Chondrocyte (in vitro differentiated cells): ENCODE data around the gene MYL12B. TPM values are rescaled to one million over a fixed set of nuclear protein-coding genes. Genes with fewer than 3 reads are reported as not detected.
A peak's percentile ranks its signal among the peaks of the same experiment; 100 is the strongest.

Experiments
- DNase-seq: peaks from one replicate; pipeline ENCODE4 v3.0.0; 2021; ENCODE audit warnings: mixed read lengths, low spot score
- H3K27ac Mint-ChIP-seq: one replicate; pipeline ENCODE4 v1.8.0; 2021; ENCODE audit warnings: mild to moderate bottlenecking, moderate library complexity, mixed read lengths; ENCODE audit not compliant: unreplicated experiment
- H3K27me3 Mint-ChIP-seq: 2 replicates; pipeline ENCODE4 v1.8.0; 2021; ENCODE audit warnings: low read depth, mixed read lengths
- H3K36me3 Mint-ChIP-seq: 2 replicates; pipeline ENCODE4 v1.8.0; 2021; ENCODE audit warnings: low read depth, mixed read lengths
- H3K4me1 Mint-ChIP-seq: 2 replicates; pipeline ENCODE4 v1.8.0; 2021; ENCODE audit warnings: low read depth, mild to moderate bottlenecking, mixed read lengths
- H3K4me3 Mint-ChIP-seq: one replicate; pipeline ENCODE4 v1.8.0; 2021; ENCODE audit warnings: mild to moderate bottlenecking, moderate library complexity, mixed read lengths; ENCODE audit not compliant: unreplicated experiment
- H3K9me3 Mint-ChIP-seq: 2 replicates; pipeline ENCODE4 v1.8.0; 2021; ENCODE audit warnings: low read depth, mixed read lengths
- total RNA-seq: library from RNA; stranded (reverse); gene quantifications from 3 replicates; pipeline ENCODE4 v1.2.1, GENCODE V29; 2021
- TF ChIP-seq, protein P1 (sequence below): fragments of 200-600 bp; sonication (generic); IDR thresholded peaks from 2 replicates; pipeline ENCODE4 v1.5.0; 2021; ENCODE audit warnings: antibody characterized with exemption, mild to moderate bottlenecking, moderate library complexity

MYL12B gene
- total RNA-seq, 1 donor from 2014 or later: 327 TPM

DNA sequence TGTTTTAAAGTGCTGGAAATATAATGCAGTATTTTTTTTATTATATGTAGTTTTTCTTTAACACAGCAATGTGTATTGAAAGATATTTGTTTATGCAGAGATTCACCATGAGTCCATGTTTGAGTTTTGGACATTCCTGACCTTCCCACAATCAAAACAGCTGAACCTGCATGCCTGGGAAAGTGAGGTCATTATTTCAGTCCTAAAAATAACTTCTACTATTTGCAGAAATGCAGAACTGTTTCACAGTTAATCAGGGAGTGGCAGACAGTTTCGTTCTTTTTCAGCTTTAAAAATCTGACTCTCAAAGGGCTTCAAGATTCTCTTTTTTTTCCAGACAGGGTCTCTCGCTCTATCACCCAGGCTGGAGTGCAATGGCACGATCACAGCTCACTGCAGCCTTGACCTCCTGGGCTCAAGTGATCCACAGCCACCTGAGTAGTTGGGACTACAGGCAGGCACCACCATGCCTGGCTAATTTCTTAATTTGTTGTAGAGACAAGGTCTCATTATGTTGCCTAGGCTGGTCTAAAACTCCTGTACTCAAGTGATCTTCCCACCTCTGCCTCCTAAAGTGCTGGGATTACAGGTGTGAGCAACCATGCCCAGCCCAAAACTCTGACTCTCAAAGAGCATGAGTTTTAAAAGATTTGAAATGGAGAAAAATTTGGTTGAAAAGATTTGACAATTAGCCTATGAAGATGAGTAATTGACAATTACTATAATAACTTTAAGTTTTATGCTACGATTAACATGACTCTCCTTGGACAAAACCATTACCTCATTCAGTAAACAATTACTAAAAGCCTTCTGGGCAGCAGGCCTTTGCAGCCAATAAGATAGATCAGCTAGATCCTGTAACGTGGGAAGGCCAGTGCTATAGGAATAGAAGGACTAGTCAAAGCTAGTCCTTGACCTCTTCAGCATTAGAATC, 5.0 kb upstream of the MYL12B start:
- DNase-seq: no peak
- peaks cover 82% of the 10 kb centered on the region for H3K4me1 Mint-ChIP-seq
- H3K27ac Mint-ChIP-seq: peak overlapping the region; percentile 87
- TF ChIP-seq, protein P1, sequence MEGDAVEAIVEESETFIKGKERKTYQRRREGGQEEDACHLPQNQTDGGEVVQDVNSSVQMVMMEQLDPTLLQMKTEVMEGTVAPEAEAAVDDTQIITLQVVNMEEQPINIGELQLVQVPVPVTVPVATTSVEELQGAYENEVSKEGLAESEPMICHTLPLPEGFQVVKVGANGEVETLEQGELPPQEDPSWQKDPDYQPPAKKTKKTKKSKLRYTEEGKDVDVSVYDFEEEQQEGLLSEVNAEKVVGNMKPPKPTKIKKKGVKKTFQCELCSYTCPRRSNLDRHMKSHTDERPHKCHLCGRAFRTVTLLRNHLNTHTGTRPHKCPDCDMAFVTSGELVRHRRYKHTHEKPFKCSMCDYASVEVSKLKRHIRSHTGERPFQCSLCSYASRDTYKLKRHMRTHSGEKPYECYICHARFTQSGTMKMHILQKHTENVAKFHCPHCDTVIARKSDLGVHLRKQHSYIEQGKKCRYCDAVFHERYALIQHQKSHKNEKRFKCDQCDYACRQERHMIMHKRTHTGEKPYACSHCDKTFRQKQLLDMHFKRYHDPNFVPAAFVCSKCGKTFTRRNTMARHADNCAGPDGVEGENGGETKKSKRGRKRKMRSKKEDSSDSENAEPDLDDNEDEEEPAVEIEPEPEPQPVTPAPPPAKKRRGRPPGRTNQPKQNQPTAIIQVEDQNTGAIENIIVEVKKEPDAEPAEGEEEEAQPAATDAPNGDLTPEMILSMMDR: no peak
- H3K9me3 Mint-ChIP-seq: no peaks in the 10 kb centered on the region
- H3K27me3 Mint-ChIP-seq: no peaks in the 10 kb centered on the region
- H3K36me3 Mint-ChIP-seq: peaks cover 47% of the 10 kb centered on the region
- peak overlapping the region; percentile 35 for H3K4me3 Mint-ChIP-seq

DNA sequence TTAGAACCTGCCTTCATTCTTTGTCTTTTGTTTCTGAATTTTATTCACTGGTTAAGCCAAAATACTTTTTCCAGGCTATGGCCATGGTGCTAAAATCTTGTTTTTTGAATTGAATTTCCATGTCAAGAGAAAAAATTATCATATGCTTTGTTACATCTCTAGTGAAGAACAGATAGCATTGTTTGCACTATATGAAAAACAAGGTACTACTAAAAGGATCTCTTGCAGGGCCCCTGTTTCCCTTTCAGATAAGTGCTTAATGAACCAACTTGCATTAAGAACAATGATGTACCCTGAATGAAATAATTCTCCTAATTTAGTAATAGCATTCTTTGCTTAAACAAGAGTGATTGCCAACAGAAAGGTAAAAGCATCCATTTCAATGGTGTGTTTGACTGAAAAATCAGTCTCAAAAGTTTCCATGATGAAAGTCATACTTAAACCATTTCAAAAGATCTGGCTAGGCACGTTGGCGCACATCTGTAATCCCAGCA, 4.3 kb upstream of the MYL12B start:
- DNase-seq: no peak
- TF ChIP-seq, protein P1: no peak
- H3K27me3 Mint-ChIP-seq: no peaks in the 10 kb centered on the region
- H3K27ac Mint-ChIP-seq: peak overlapping the region; percentile 87
- H3K4me1 Mint-ChIP-seq: peaks cover 76% of the 10 kb centered on the region
- peaks cover 47% of the 10 kb centered on the region for H3K36me3 Mint-ChIP-seq
- no peak overlapping the region for H3K4me3 Mint-ChIP-seq
- no peaks in the 10 kb centered on the region for H3K9me3 Mint-ChIP-seq

DNA sequence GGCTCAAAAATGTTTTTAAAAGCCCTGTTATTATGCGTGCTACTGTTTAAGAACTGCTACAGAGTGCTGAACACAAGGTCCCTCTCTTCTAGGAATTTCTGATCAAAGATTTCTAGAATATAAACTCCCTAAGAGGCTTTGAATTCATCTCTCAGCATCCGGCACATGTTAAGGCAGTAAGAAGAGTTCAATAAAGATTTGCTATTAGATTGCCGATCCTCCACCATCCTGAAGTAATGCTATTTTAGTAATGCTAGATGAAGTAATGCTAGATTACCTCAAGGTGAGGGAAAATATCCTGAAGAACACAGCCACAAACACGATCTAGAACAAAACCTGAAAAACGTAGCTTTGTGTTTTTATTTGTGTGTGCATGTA, 949 bp upstream of the MYL12B start:
- TF ChIP-seq, protein P1: no peak
- Mint-ChIP-seq H3K27me3 (no peaks in the 10 kb centered on the region), H3K4me1 (peaks cover 75% of the 10 kb centered on the region), H3K4me3 (peak overlapping the region; percentile 82), H3K36me3 (peaks cover 22% of the 10 kb centered on the region), H3K27ac (peak overlapping the region; percentile 96), H3K9me3 (no peaks in the 10 kb centered on the region)
- no peak for DNase-seq

DNA sequence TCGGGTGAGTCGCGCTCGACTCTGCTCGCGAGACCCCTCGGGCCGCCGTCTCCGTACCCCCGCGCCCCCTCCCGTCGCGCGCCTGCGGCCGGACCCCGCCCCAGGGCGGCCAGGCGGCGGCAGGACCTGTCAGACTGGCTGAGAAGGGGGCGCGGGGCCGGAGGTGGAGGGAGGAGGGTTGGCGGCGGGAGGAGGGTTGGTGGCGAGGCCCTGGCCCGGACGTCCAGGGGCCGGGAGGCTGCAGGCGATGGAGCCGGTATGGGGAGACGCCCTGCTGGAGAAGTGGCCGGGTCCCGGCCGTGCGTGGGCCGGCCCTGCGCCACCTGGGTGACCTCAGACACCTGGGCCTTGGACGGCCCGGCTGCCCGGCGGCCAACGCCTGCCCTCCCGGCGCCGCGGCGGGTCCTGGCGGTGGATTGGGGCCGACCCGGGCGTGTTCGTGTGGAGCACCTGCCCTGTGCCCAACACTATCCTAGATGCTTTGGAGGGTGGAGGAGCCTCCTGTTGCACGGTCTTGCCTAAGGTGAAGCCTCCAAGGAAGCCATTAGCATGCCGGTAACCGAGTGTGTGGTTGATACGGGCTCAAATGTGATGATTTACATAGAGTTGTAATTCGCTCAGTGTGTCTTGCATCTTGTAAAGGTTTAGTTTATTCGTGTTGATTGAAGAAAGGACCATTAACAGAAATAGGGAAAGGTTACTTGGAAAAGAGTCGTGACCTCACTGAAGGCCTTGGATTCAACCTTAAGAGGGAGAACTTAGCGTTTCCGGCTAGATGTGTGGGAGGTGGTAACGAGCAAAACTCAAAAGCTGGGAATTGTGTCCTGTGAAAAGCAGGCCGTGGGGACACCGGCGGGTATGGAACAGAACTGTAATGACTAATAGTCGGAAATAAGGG, 550 bp downstream of the MYL12B start:
- H3K4me3 Mint-ChIP-seq: peak overlapping the region; percentile 82
- TF ChIP-seq, protein P1: no peak
- no peak for DNase-seq
- H3K27me3 Mint-ChIP-seq: no peaks in the 10 kb centered on the region
- no peaks in the 10 kb centered on the region for H3K9me3 Mint-ChIP-seq
- peak overlapping the region; percentile 94 for H3K27ac Mint-ChIP-seq
- H3K36me3 Mint-ChIP-seq: peaks cover 11% of the 10 kb centered on the region
- peaks cover 74% of the 10 kb centered on the region for H3K4me1 Mint-ChIP-seq

DNA sequence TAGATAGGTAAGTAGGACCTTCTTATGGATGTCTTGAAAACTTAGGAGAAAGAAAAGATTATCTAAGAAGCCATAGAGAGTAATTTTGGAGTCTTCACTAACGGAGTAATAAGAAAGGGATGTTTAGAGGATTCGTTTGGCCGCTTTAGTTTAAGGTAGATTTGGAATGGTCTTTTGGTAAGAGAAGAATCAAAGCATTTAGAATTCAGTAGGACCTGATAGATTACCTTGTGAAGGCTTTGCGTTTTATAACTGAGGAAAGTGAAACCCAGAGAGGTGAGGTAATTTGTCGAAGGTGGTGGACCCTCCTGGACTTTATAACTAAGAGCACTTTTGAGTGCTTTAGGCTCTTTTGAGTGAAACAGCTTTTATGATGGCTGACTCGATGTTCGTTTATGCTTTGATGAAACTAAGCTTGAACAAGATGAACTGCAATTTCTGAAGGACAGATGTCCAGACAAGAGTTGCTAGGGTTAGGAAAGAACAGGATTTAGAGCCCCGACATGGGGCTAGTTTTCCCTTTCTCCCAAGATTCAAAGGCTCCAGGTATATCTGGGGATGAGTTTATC, 1.3 kb downstream of the MYL12B start:
- no peak for DNase-seq
- Mint-ChIP-seq H3K4me1 (peaks cover 71% of the 10 kb centered on the region), H3K4me3 (peak overlapping the region; percentile 82), H3K27me3 (no peaks in the 10 kb centered on the region), H3K36me3 (peaks cover 5% of the 10 kb centered on the region), H3K27ac (peak overlapping the region; percentile 94), H3K9me3 (no peaks in the 10 kb centered on the region)
- TF ChIP-seq, protein P1: no peak
